ENCODE data around the gene EPB41. TPM values are rescaled to one million over a fixed set of nuclear protein-coding genes. Genes with fewer than 3 reads are reported as not detected.

The EPB41 gene
- polyA plus RNA-seq, 1 of the 3 experiments (the other 2 are of a cell fraction): 7.4 TPM

DNA sequence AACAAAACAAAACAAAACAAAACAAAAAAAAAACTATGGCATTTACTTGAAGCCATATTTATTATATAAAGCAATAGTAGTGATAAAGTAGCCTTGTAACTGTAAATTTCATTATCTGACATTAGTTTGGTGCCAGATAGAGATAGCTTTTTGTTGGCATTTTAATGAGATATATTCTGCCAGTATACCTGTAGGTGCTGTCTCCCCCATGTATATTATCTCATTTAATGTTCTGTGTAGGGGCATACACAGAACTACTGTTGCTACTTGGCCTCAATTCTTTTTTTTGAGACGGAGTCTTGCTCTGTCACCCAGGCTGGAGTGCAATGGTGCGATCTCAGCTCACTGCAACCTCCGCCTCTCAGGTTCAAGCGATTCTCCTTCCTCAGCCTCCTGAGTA is 141.9 kb downstream of the EPB41 start:
- WGBS (ENCODE audit: low lambda C conversion rate): 98% methylated on average over 4 of the region's 4 CpGs
- no peak overlapping the region for H2AFZ ChIP-seq (ENCODE audit: low read depth)

More for the DNA sequence above, 141.9 kb downstream of the EPB41 start:
- Histone ChIP-seq H3K9me2 (no peaks in the 10 kb centered on the region), H3K9me3 (no peaks in the 10 kb centered on the region), H4K20me1 (ENCODE audit: insufficient read depth) (no peaks in the 10 kb centered on the region), H3K36me3 (replicated peaks in 1 of 2; ENCODE audit: control insufficient read depth in 1 of 2, insufficient read depth in 2 of 2, low read length in 1 of 2) (peaks cover 0 to 4% of the 10 kb centered on the region in 2 experiments), H3K27me3 (ENCODE audit: insufficient read depth) (no peaks in the 10 kb centered on the region), H3K4me2 (no peak overlapping the region), H3K9ac (no peak overlapping the region), H3K79me2 (ENCODE audit: insufficient read depth) (no peaks in the 10 kb centered on the region), H3K4me3 (ENCODE audit: low read depth in 2 of 2, low read length in 1 of 2) (no peak overlapping the region), H3K27ac (ENCODE audit: low read depth in 2 of 2, low read length in 1 of 2) (no peak overlapping the region), H3K4me1 (ENCODE audit: control insufficient read depth in 1 of 2, insufficient read depth in 2 of 2, low read depth in 1 of 2, low read length in 1 of 2) (peaks cover 0 to 4% of the 10 kb centered on the region in 2 experiments; a peak in 3 of 4 replicates), H3F3A (replicated peaks; ENCODE audit: insufficient read depth) (peaks cover 3% of the 10 kb centered on the region)
- DNase-seq: no peak
- TF ChIP-seq JUND (IDR thresholded peaks at IDR 0.05): no peak
- TF ChIP-seq EP300 (IDR thresholded peaks at IDR 0.05; ENCODE audit: borderline replicate concordance in 1 of 2, low read depth in 1 of 2, low read length in 1 of 2): no peak
- TF ChIP-seq GATA2 (CRISPR knock-in tag; IDR thresholded peaks at IDR 0.05): no peak
- TF ChIP-seq PBX3 (IDR thresholded peaks at IDR 0.05): no peak
- no peak for TF ChIP-seq NFIC (IDR thresholded peaks at IDR 0.05; ENCODE audit: borderline replicate concordance)
- no peak for TF ChIP-seq SIN3A (IDR thresholded peaks at IDR 0.05; ENCODE audit: borderline replicate concordance, low read depth, low read length)
- TF ChIP-seq GABPA (IDR thresholded peaks at IDR 0.05; ENCODE audit: low read depth): no peak
- no peak for TF ChIP-seq MEF2A (IDR thresholded peaks at IDR 0.05; ENCODE audit: borderline replicate concordance, low read depth)
- TF ChIP-seq EZH2phosphoT487 (IDR thresholded peaks at IDR 0.05; ENCODE audit: borderline replicate concordance, low read depth): no peak
- no peak for TF ChIP-seq IRF3 (IDR thresholded peaks at IDR 0.05; ENCODE audit: low read depth, low read length)
- TF ChIP-seq, protein P1, sequence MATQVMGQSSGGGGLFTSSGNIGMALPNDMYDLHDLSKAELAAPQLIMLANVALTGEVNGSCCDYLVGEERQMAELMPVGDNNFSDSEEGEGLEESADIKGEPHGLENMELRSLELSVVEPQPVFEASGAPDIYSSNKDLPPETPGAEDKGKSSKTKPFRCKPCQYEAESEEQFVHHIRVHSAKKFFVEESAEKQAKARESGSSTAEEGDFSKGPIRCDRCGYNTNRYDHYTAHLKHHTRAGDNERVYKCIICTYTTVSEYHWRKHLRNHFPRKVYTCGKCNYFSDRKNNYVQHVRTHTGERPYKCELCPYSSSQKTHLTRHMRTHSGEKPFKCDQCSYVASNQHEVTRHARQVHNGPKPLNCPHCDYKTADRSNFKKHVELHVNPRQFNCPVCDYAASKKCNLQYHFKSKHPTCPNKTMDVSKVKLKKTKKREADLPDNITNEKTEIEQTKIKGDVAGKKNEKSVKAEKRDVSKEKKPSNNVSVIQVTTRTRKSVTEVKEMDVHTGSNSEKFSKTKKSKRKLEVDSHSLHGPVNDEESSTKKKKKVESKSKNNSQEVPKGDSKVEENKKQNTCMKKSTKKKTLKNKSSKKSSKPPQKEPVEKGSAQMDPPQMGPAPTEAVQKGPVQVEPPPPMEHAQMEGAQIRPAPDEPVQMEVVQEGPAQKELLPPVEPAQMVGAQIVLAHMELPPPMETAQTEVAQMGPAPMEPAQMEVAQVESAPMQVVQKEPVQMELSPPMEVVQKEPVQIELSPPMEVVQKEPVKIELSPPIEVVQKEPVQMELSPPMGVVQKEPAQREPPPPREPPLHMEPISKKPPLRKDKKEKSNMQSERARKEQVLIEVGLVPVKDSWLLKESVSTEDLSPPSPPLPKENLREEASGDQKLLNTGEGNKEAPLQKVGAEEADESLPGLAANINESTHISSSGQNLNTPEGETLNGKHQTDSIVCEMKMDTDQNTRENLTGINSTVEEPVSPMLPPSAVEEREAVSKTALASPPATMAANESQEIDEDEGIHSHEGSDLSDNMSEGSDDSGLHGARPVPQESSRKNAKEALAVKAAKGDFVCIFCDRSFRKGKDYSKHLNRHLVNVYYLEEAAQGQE (IDR thresholded peaks at IDR 0.05; ENCODE audit: low read depth, low read length): no peak
- POLR2A ChIA-PET: no interaction called here
- CTCF ChIA-PET: interaction anchor here (1.1 to 1.2 kb wide), 2 partner anchors 13 to 174 kb away, joined by 3 to 5 read pairs; no protein-coding TSS in a partner anchor

All from SK-N-SH (cell line).